AG04450 (cell line): ENCODE data around the gene SBK2. TPM values are rescaled to one million over a fixed set of nuclear protein-coding genes. Genes with fewer than 3 reads are reported as not detected.

Source experiments
- CTCF ChIA-PET: fragments of 300-600, 350-600 bp; formaldehyde crosslinking; extraction: SDS; loops from one replicate; lab custom pipeline; 2022; ENCODE audit warnings: antibody characterized with exemption, inconsistent platforms; lab: Charles Lee
- POLR2A ChIA-PET: fragments of 350-600 bp; formaldehyde crosslinking; extraction: SDS; loops from one replicate; lab custom pipeline; 2021; ENCODE audit warnings: antibody characterized with exemption, inconsistent platforms; lab: Yijun Ruan, JAX
- DNase-seq: peaks from one replicate; pipeline ENCODE4 v3.0.0-alpha.2; 2011; ENCODE audit warnings: low read depth, low spot score
- H3K27ac ChIP-seq: one replicate; pipeline ENCODE4 v1.5.1; 2012; ENCODE audit warnings: low read depth, low read length, control low read depth
- H3K27me3 ChIP-seq: one replicate; pipeline ENCODE4 v1.6.0; 2012; ENCODE audit warnings: low read length; ENCODE audit not compliant: control insufficient read depth, insufficient read depth
- H3K4me3 ChIP-seq: 2 replicates; pipeline ENCODE4 v1.5.1; 2011; ENCODE audit warnings: mild to moderate bottlenecking, low read depth, low read length, control low read depth
- H3K9me3 ChIP-seq: 2 replicates; pipeline ENCODE4 v1.5.1; 2012; ENCODE audit warnings: low read length; ENCODE audit not compliant: control insufficient read depth, insufficient read depth
- CTCF ChIP-seq: IDR thresholded peaks from 2 replicates; pipeline ENCODE4 v1.5.1; 2011; ENCODE audit warnings: low read depth, low read length, control low read depth, inconsistent platforms
- polyA plus RNA-seq: library from polyadenylated mRNA; depleted of rRNA; stranded (reverse); fragments of >200 nt; gene quantifications from 2 replicates; pipeline ENCODE4 v1.2.3, GENCODE V29; 2011

The SBK2 gene
- polyA plus RNA-seq, 1 experiment: 0.10 TPM

- no peak overlapping the region for H3K4me3 ChIP-seq
- DNase-seq: no peak
- ChIA-PET POLR2A (interaction anchor here (1.2 to 1.4 kb wide), 3 partner anchors 27 to 362 kb away, joined by 4 to 18 read pairs (median 7); partner anchors contain the start of genes UBE2S and ZNF628), CTCF (interaction anchor here (0.6 to 2.9 kb wide), 16 partner anchors 10 to 362 kb away, joined by 3 to 144 read pairs (median 6); partner anchors contain the start of genes NAT14 and SSC5D)
- no peaks in the 10 kb centered on the region for H3K27me3 ChIP-seq
- no peak for TF ChIP-seq CTCF
- no peak overlapping the region for H3K27ac ChIP-seq
- H3K9me3 ChIP-seq: peaks cover 7% of the 10 kb centered on the region; the same call in 1 of the 2 replicates
Measured at GRCh38 chr19:55503157-55503501, 33.8 kb downstream of the SBK2 start.

GRCh38 chr19:55502197-55502952, 34.6 kb downstream of the SBK2 start:
- TF ChIP-seq CTCF: no peak
- POLR2A ChIA-PET: interaction anchor here (1.1 kb wide), 1 partner anchor 15 kb away, joined by 3 read pairs; no protein-coding TSS in a partner anchor
- DNase-seq: no peak
- Histone ChIP-seq H3K27ac (no peak overlapping the region), H3K27me3 (no peaks in the 10 kb centered on the region), H3K4me3 (no peak overlapping the region), H3K9me3 (peaks cover 7% of the 10 kb centered on the region; the same call in 1 of the 2 replicates)
- CTCF ChIA-PET: interaction anchor here (0.7 kb wide), 1 partner anchor 35 kb away, joined by 4 read pairs; no protein-coding TSS in a partner anchor

GRCh38 chr19:55500368-55500952, 36.5 kb downstream of the SBK2 start:
- Histone ChIP-seq H3K9me3 (peaks cover 7% of the 10 kb centered on the region; the same call in 1 of the 2 replicates), H3K27me3 (no peaks in the 10 kb centered on the region), H3K4me3 (no peak overlapping the region), H3K27ac (no peak overlapping the region)
- POLR2A ChIA-PET: interaction anchor here (1.1 kb wide), 1 partner anchor 15 kb away, joined by 3 read pairs; the partner anchor contains the start of gene NAT14
- CTCF ChIA-PET: interaction anchor here (1.5 kb wide), 1 partner anchor 33 kb away, joined by 12 read pairs; no protein-coding TSS in a partner anchor
- no peak for DNase-seq
- TF ChIP-seq CTCF: no peak

GRCh38 chr19:55498246-55498840, 38.6 kb downstream of the SBK2 start:
- CTCF ChIA-PET: interaction anchor here (1.1 to 8.4 kb wide), 3 partner anchors 9 to 45 kb away, joined by 3 to 69 read pairs (median 3); no protein-coding TSS in a partner anchor
- Histone ChIP-seq H3K27me3 (no peaks in the 10 kb centered on the region), H3K9me3 (peaks cover 4% of the 10 kb centered on the region; the same call in 1 of the 2 replicates), H3K27ac (no peak overlapping the region), H3K4me3 (no peak overlapping the region)
- POLR2A ChIA-PET: interaction anchor here (1.8 kb wide), 1 partner anchor 11 kb away, joined by 5 read pairs; no protein-coding TSS in a partner anchor
- no peak for TF ChIP-seq CTCF
- DNase-seq: no peak
